Mesenchymal stem cell (in vitro differentiated cells and primary cell): Measurements from ENCODE around the gene ITGB5.

Source experiments
- DNase-seq: peaks from one replicate; pipeline ENCODE4 v3.0.0-alpha.2; 2013
- H2AFZ ChIP-seq: one replicate; pipeline ENCODE4 v1.6.1; 2013; ENCODE audit warnings: low read depth, mild to moderate bottlenecking, control low read depth, inconsistent platforms, low read length, moderate library complexity
- H2AK5ac ChIP-seq: 2 replicates; pipeline ENCODE4 v1.6.1; 2013; ENCODE audit warnings: low read length, moderate library complexity, mild to moderate bottlenecking, inconsistent platforms; ENCODE audit not compliant: severe bottlenecking
- H2BK120ac ChIP-seq: one replicate; pipeline ENCODE4 v1.6.1; 2013; ENCODE audit warnings: low read depth, mild to moderate bottlenecking, inconsistent platforms, low read length, moderate library complexity
- H2BK12ac ChIP-seq, 2 experiments: one replicate each; pipeline ENCODE4 v1.6.1; 2013; ENCODE audit warnings: inconsistent platforms in 2 of 2, low read length in 2 of 2, mild to moderate bottlenecking in 2 of 2, moderate library complexity in 2 of 2, control low read depth in 1 of 2
- H2BK15ac ChIP-seq: one replicate; pipeline ENCODE4 v1.6.1; 2013; ENCODE audit warnings: mild to moderate bottlenecking, low read depth, inconsistent platforms; ENCODE audit not compliant: poor library complexity, severe bottlenecking
- H2BK5ac ChIP-seq: 2 replicates; pipeline ENCODE4 v1.6.1; 2013; ENCODE audit warnings: low read depth, mild to moderate bottlenecking, low read length, control low read depth, inconsistent platforms; ENCODE audit not compliant: poor library complexity, severe bottlenecking
- H3K14ac ChIP-seq, 2 experiments: one replicate each; pipeline ENCODE4 v1.6.1; 2013; ENCODE audit warnings: inconsistent platforms in 2 of 2, low read length in 2 of 2, control low read depth in 1 of 2, mild to moderate bottlenecking in 1 of 2, moderate library complexity in 1 of 2
- H3K18ac ChIP-seq, 2 experiments: one replicate each; pipeline ENCODE4 v1.6.1; 2013; ENCODE audit warnings: inconsistent platforms in 2 of 2, low read length in 2 of 2, control low read depth in 1 of 2, low read depth in 1 of 2, mild to moderate bottlenecking in 1 of 2
- H3K23ac ChIP-seq, 2 experiments: one replicate each; pipeline ENCODE4 v1.6.1; 2013; ENCODE audit warnings: inconsistent platforms in 2 of 2, low read length in 2 of 2, mild to moderate bottlenecking in 2 of 2, moderate library complexity in 2 of 2, control low read depth in 1 of 2
- H3K27ac ChIP-seq: 2 replicates; pipeline ENCODE4 v1.5.1; 2013; ENCODE audit warnings: mild to moderate bottlenecking, moderate library complexity, low read length, control low read depth, inconsistent platforms; ENCODE audit not compliant: poor library complexity, severe bottlenecking
- H3K27me3 ChIP-seq, 2 experiments: 2 replicates each; pipeline versions ENCODE4 v1.6.1 to v1.7.0; 2013; ENCODE audit warnings: low read length in 2 of 2, mild to moderate bottlenecking in 2 of 2, moderate library complexity in 2 of 2, control low read depth in 1 of 2, inconsistent platforms in 1 of 2; ENCODE audit not compliant: control insufficient read depth in 1 of 2, insufficient read depth in 1 of 2
- H3K36me3 ChIP-seq, 2 experiments: 2 replicates each; pipeline versions ENCODE4 v1.6.1 to v1.7.0; 2013; ENCODE audit warnings: low read length in 2 of 2, control low read depth in 1 of 2, inconsistent platforms in 1 of 2, low read depth in 1 of 2, mild to moderate bottlenecking in 1 of 2; ENCODE audit not compliant: insufficient read depth in 2 of 2, control insufficient read depth in 1 of 2
- H3K4ac ChIP-seq, 2 experiments: one replicate each; pipeline ENCODE4 v1.6.1; 2013; ENCODE audit warnings: inconsistent platforms in 2 of 2, low read length in 2 of 2, mild to moderate bottlenecking in 2 of 2, moderate library complexity in 2 of 2, control low read depth in 1 of 2, low read depth in 1 of 2
- H3K4me1 ChIP-seq: 2 replicates; pipeline ENCODE4 v1.6.1; 2013; ENCODE audit warnings: low read depth, low read length, control low read depth; ENCODE audit not compliant: control insufficient read depth, insufficient read depth
- H3K4me2 ChIP-seq: 2 replicates; pipeline ENCODE4 v1.6.1; 2013; ENCODE audit warnings: low read length, mild to moderate bottlenecking, inconsistent platforms; ENCODE audit not compliant: poor library complexity, severe bottlenecking
- H3K4me3 ChIP-seq, 2 experiments: 2 replicates each; pipeline versions ENCODE4 v1.5.1 to v1.7.0; 2013; ENCODE audit warnings: low read length in 2 of 2, mild to moderate bottlenecking in 2 of 2, control low read depth in 1 of 2, low read depth in 1 of 2; ENCODE audit not compliant: insufficient read depth in 1 of 2
- H3K79me1 ChIP-seq: replicated peaks from 2 replicates; pipeline ENCODE4 v1.6.1; 2013; ENCODE audit warnings: mild to moderate bottlenecking, control low read depth, low read length, inconsistent platforms; ENCODE audit not compliant: poor library complexity, severe bottlenecking
- H3K9ac ChIP-seq: 2 replicates; pipeline ENCODE4 v1.7.0; 2013; ENCODE audit warnings: mild to moderate bottlenecking, low read length, moderate library complexity
- H3K9me3 ChIP-seq: 2 replicates; pipeline ENCODE4 v1.7.0; 2013; ENCODE audit warnings: mild to moderate bottlenecking, low read length; ENCODE audit not compliant: control insufficient read depth
- H4K8ac ChIP-seq: one replicate; pipeline ENCODE4 v1.6.1; 2013; ENCODE audit warnings: inconsistent platforms, mild to moderate bottlenecking, low read length, moderate library complexity
- H4K91ac ChIP-seq: one replicate; pipeline ENCODE4 v1.6.1; 2013; ENCODE audit warnings: mild to moderate bottlenecking, low read length, inconsistent platforms
- WGBS: methylation state at CpG from one replicate; pipeline ENCODE4 v1.1.7; 2013; ENCODE audit warnings: mixed read lengths; 5-methylcytosine and 5-hydroxymethylcytosine counted together

ITGB5 gene

GRCh38 chr3:124768812-124769211 lies 118.4 kb downstream of the ITGB5 start:
- H3K23ac ChIP-seq = no peak overlapping the region
- no peak overlapping the region for H4K91ac ChIP-seq
- peaks cover 39% of the 10 kb centered on the region for H3K79me1 ChIP-seq
- H3K27ac ChIP-seq = no peak overlapping the region
- H2BK12ac ChIP-seq = no peak overlapping the region
- H2BK120ac ChIP-seq = no peak overlapping the region
- no peaks in the 10 kb centered on the region for H3K27me3 ChIP-seq
- H3K4ac ChIP-seq = no peak overlapping the region
- H3K4me1 ChIP-seq = peaks cover 20% of the 10 kb centered on the region
- DNase-seq = no peak
- H2AK5ac ChIP-seq = no peak overlapping the region
- no peak overlapping the region for H3K18ac ChIP-seq
- H3K9me3 ChIP-seq = no peaks in the 10 kb centered on the region
- no peak overlapping the region for H2BK5ac ChIP-seq
- no peak overlapping the region for H2BK15ac ChIP-seq
- no peak overlapping the region for H3K14ac ChIP-seq
- no peak overlapping the region for H4K8ac ChIP-seq
- H2AFZ ChIP-seq = no peak overlapping the region
- no peak overlapping the region for H3K9ac ChIP-seq
- no peak overlapping the region for H3K4me2 ChIP-seq
- 83% methylated on average over 7 of the region's 7 CpGs for WGBS
- no peak overlapping the region for H3K4me3 ChIP-seq
- H3K36me3 ChIP-seq = peaks cover 62 to 82% of the 10 kb centered on the region in 2 experiments

GRCh38 chr3:124767691-124768090 lies 119.5 kb downstream of the ITGB5 start:
- no peak overlapping the region for H2BK5ac ChIP-seq
- H4K91ac ChIP-seq = no peak overlapping the region
- no peak overlapping the region for H3K27ac ChIP-seq
- no peaks in the 10 kb centered on the region for H3K27me3 ChIP-seq
- no peak overlapping the region for H3K4me3 ChIP-seq
- H3K23ac ChIP-seq = no peak overlapping the region
- WGBS = 96% methylated on average over 6 of the region's 6 CpGs
- H2BK120ac ChIP-seq = no peak overlapping the region
- H2AK5ac ChIP-seq = no peak overlapping the region
- no peak overlapping the region for H2AFZ ChIP-seq
- H2BK15ac ChIP-seq = no peak overlapping the region
- no peak for DNase-seq
- H3K9me3 ChIP-seq = no peaks in the 10 kb centered on the region
- H3K18ac ChIP-seq = no peak overlapping the region
- no peak overlapping the region for H2BK12ac ChIP-seq
- H3K9ac ChIP-seq = no peak overlapping the region
- H4K8ac ChIP-seq = no peak overlapping the region
- H3K4ac ChIP-seq = no peak overlapping the region
- H3K4me1 ChIP-seq = peaks cover 14% of the 10 kb centered on the region
- H3K4me2 ChIP-seq = no peak overlapping the region
- peaks cover 67 to 85% of the 10 kb centered on the region in 2 experiments for H3K36me3 ChIP-seq
- H3K14ac ChIP-seq = no peak overlapping the region
- H3K79me1 ChIP-seq = peaks cover 35% of the 10 kb centered on the region

- Histone ChIP-seq H2BK12ac (no peak overlapping the region), H2AFZ (no peak overlapping the region), H3K4ac (no peak overlapping the region), H3K23ac (no peak overlapping the region), H3K4me2 (no peak overlapping the region), H3K4me1 (peaks cover 11% of the 10 kb centered on the region), H3K9ac (no peak overlapping the region), H3K79me1 (peaks cover 35% of the 10 kb centered on the region), H3K27ac (no peak overlapping the region), H3K27me3 (no peaks in the 10 kb centered on the region), H2AK5ac (no peak overlapping the region), H2BK15ac (no peak overlapping the region), H3K9me3 (no peaks in the 10 kb centered on the region), H3K14ac (no peak overlapping the region), H3K36me3 (peaks cover 72 to 89% of the 10 kb centered on the region in 2 experiments), H2BK120ac (no peak overlapping the region), H3K4me3 (no peak overlapping the region), H2BK5ac (no peak overlapping the region), H3K18ac (no peak overlapping the region), H4K8ac (no peak overlapping the region), H4K91ac (no peak overlapping the region)
- 77% methylated on average over 5 of the region's 5 CpGs for WGBS
- DNase-seq = no peak
Measured at GRCh38 chr3:124767264-124767663, 119.9 kb downstream of the ITGB5 start.

- peak overlapping the region in 1 of 2 experiments; percentile 33 for H2BK12ac ChIP-seq
- WGBS = 95% methylated on average over 16 of the region's 16 CpGs
- peak overlapping the region; percentile 43 for H4K8ac ChIP-seq
- H2BK120ac ChIP-seq = no peak overlapping the region
- H3K27ac ChIP-seq = no peak overlapping the region
- H3K4me3 ChIP-seq = peak overlapping the region in 1 of 2 experiments; percentile 4
- H3K23ac ChIP-seq = no peak overlapping the region
- H3K79me1 ChIP-seq = peaks cover 35% of the 10 kb centered on the region
- peaks cover 73 to 89% of the 10 kb centered on the region in 2 experiments for H3K36me3 ChIP-seq
- no peak overlapping the region for H2AFZ ChIP-seq
- no peaks in the 10 kb centered on the region for H3K27me3 ChIP-seq
- no peak overlapping the region for H2BK15ac ChIP-seq
- H3K18ac ChIP-seq = no peak overlapping the region
- peak overlapping the region in 1 of 2 experiments; percentile 28 for H3K14ac ChIP-seq
- H3K9ac ChIP-seq = no peak overlapping the region
- no peak overlapping the region for H3K4ac ChIP-seq
- H3K4me1 ChIP-seq = peaks cover 9% of the 10 kb centered on the region
- no peak overlapping the region for H3K4me2 ChIP-seq
- H3K9me3 ChIP-seq = no peaks in the 10 kb centered on the region
- no peak overlapping the region for H2BK5ac ChIP-seq
- DNase-seq = no peak
- H2AK5ac ChIP-seq = no peak overlapping the region
- H4K91ac ChIP-seq = no peak overlapping the region
Measured at GRCh38 chr3:124766113-124767095, 120.8 kb downstream of the ITGB5 start.
